DOHH2 (cell line): ENCODE measurements around the gene FAM174C.

Experiments
- H3F3A ChIP-seq: fragments of 200-600 bp; sonication (generic), shearing (Covaris generic); 2 replicates; pipeline ENCODE4 v1.6.0; 2016; ENCODE audit warnings: antibody characterized with exemption, mild to moderate bottlenecking; ENCODE audit not compliant: control insufficient read depth, insufficient read depth
- H3K27ac ChIP-seq: fragments of 200-600 bp; sonication (generic); 2 replicates; pipeline ENCODE4 v1.5.1; 2014; ENCODE audit warnings: low read depth, mild to moderate bottlenecking, low read length, moderate library complexity
- H3K27me3 ChIP-seq: fragments of 200-600 bp; sonication (generic); 2 replicates; pipeline ENCODE4 v1.6.1; 2014; ENCODE audit warnings: mild to moderate bottlenecking, low read length, mixed read lengths; ENCODE audit not compliant: control insufficient read depth
- H3K36me3 ChIP-seq: fragments of 200-600 bp; sonication (generic); 2 replicates; pipeline ENCODE4 v1.6.1; 2014; ENCODE audit warnings: mild to moderate bottlenecking, low read length, moderate library complexity, mixed read lengths; ENCODE audit not compliant: control insufficient read depth
- H3K4me1 ChIP-seq: fragments of 200-600 bp; sonication (generic); 2 replicates; pipeline ENCODE4 v1.6.1; 2014; ENCODE audit warnings: mild to moderate bottlenecking, low read length, mixed read lengths; ENCODE audit not compliant: control insufficient read depth
- H3K4me2 ChIP-seq: fragments of 200-600 bp; sonication (generic); 2 replicates; pipeline ENCODE4 v1.6.0; 2014; ENCODE audit warnings: mild to moderate bottlenecking, low read length, moderate library complexity
- H3K4me3 ChIP-seq: fragments of 200-600 bp; sonication (generic); 2 replicates; pipeline ENCODE4 v1.5.1; 2014; ENCODE audit warnings: mild to moderate bottlenecking, low read length, mixed read lengths
- H3K79me2 ChIP-seq: fragments of 200-600 bp; sonication (generic); 2 replicates; pipeline ENCODE4 v1.6.1; 2014; ENCODE audit warnings: mild to moderate bottlenecking, low read length, mixed read lengths; ENCODE audit not compliant: control insufficient read depth
- H3K9me2 ChIP-seq: fragments of 200-600 bp; sonication (generic); replicated peaks from 2 replicates; pipeline ENCODE4 v1.6.1; 2014; ENCODE audit warnings: mild to moderate bottlenecking, low read length, mixed read lengths; ENCODE audit not compliant: control insufficient read depth
- H3K9me3 ChIP-seq: fragments of 200-600 bp; sonication (generic); 2 replicates; pipeline ENCODE4 v1.6.1; 2014; ENCODE audit warnings: antibody characterized with exemption, low read length, mixed read lengths; ENCODE audit not compliant: control insufficient read depth, insufficient read depth
- H4K20me1 ChIP-seq: fragments of 200-600 bp; sonication (generic); 2 replicates; pipeline ENCODE4 v1.6.0; 2014; ENCODE audit warnings: low read depth, mild to moderate bottlenecking, antibody characterized with exemption, low read length, moderate library complexity; ENCODE audit not compliant: control insufficient read depth, insufficient read depth
- EZH2phosphoT487 ChIP-seq: fragments of 200-600 bp; sonication (generic); IDR thresholded peaks from 2 replicates; pipeline ENCODE4 v1.6.1; 2017; ENCODE audit warnings: borderline replicate concordance, mild to moderate bottlenecking, antibody characterized with exemption, low read length, moderate library complexity, mixed read lengths
- TF ChIP-seq, protein P1 (sequence below): fragments of 200-600 bp; sonication (generic); IDR thresholded peaks from one replicate; pipeline ENCODE4 v1.5.1; 2014; ENCODE audit warnings: antibody characterized with exemption, mild to moderate bottlenecking, low read depth, low read length; ENCODE audit not compliant: poor library complexity, severe bottlenecking

FAM174C gene

DNA sequence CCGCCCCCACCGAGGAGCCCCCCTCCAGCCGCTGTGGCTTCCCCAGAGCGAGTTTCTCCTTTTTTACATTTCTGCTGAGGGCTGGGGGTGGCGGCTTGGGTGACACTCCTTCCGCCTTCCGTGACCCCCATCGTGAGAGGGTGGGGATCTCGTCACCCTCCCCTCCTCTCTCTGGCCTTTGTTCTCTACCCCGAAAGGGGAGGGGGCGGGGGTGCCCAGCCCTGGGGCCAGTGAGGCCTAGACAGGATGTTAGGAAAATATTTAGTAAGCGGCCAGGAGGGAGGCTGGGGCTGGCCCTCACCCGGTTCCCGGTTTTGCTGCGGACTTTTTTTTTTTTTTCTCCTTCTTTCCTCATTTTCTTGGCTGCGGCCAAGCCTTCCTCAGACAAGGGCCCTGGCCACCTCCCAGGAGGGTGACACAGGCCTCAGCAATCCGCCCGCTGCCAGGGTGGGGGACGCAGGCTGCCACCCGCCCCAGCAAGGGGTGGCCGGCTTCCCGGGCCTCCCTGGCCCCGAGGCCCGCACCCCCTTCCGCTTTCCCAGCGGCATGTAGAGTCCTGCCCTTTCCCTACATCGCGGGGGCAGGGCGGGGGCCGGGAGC, 23.0 kb upstream of the FAM174C start:
- Histone ChIP-seq H3K4me2 (peak overlapping the region; percentile 94), H3K9me3 (no peaks in the 10 kb centered on the region), H3F3A (peaks cover 20% of the 10 kb centered on the region), H3K9me2 (no peaks in the 10 kb centered on the region), H3K27ac (peak overlapping the region; percentile 94), H3K79me2 (peaks cover 64% of the 10 kb centered on the region), H3K4me3 (peak overlapping the region; percentile 96), H3K4me1 (peaks cover 65% of the 10 kb centered on the region), H3K36me3 (peaks cover 71% of the 10 kb centered on the region), H4K20me1 (peaks cover 11% of the 10 kb centered on the region; the same call in 1 of the 2 replicates), H3K27me3 (no peaks in the 10 kb centered on the region)
- TF ChIP-seq, protein P1, sequence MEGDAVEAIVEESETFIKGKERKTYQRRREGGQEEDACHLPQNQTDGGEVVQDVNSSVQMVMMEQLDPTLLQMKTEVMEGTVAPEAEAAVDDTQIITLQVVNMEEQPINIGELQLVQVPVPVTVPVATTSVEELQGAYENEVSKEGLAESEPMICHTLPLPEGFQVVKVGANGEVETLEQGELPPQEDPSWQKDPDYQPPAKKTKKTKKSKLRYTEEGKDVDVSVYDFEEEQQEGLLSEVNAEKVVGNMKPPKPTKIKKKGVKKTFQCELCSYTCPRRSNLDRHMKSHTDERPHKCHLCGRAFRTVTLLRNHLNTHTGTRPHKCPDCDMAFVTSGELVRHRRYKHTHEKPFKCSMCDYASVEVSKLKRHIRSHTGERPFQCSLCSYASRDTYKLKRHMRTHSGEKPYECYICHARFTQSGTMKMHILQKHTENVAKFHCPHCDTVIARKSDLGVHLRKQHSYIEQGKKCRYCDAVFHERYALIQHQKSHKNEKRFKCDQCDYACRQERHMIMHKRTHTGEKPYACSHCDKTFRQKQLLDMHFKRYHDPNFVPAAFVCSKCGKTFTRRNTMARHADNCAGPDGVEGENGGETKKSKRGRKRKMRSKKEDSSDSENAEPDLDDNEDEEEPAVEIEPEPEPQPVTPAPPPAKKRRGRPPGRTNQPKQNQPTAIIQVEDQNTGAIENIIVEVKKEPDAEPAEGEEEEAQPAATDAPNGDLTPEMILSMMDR, result no peak

DNA sequence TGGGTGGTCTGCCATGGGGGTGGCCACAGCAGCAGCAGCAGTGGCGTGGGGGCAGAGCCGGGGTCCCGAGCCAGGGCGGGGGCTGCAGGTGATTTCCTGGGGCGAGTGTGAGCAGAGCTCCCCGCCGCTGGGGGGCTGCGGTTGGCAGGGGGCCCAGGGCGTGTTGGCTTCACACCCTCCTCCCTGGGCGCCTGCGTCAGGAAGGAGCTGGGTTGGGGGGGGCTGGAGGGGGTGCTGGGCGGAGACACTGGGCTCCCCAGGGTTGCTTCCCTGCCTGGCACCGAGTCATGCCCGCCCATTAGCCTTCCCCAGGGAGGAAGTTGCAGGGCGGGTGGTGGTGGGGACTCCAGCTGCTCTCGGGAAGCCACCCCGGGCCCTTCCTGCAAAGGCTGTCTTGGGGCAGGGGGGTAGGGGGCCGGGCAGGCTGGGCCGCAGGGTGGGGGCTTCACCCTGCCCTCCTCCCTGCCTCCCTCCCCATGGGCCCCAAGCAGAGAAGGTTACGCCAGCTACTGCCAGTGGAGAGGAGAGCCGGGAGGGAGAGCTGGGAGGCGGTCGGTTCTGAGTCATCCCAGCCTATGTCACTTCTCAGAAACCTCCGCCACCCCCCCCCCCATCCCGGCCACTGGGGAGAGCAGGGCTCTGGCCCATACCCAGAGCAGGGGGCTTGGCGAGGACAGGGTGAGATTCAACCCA, 22.4 kb upstream of the FAM174C start:
- Histone ChIP-seq H3K27me3 (no peaks in the 10 kb centered on the region), H3K27ac (peak overlapping the region; percentile 94), H3K4me3 (peak overlapping the region; percentile 96), H3K9me2 (no peaks in the 10 kb centered on the region), H3K36me3 (peaks cover 74% of the 10 kb centered on the region), H3K9me3 (no peaks in the 10 kb centered on the region), H4K20me1 (peaks cover 11% of the 10 kb centered on the region; the same call in 1 of the 2 replicates), H3K4me1 (peaks cover 66% of the 10 kb centered on the region), H3F3A (peaks cover 25% of the 10 kb centered on the region), H3K4me2 (peak overlapping the region; percentile 94), H3K79me2 (peaks cover 67% of the 10 kb centered on the region)
- TF ChIP-seq, protein P1, result peak; percentile 34
- no peak for TF ChIP-seq EZH2phosphoT487

DNA sequence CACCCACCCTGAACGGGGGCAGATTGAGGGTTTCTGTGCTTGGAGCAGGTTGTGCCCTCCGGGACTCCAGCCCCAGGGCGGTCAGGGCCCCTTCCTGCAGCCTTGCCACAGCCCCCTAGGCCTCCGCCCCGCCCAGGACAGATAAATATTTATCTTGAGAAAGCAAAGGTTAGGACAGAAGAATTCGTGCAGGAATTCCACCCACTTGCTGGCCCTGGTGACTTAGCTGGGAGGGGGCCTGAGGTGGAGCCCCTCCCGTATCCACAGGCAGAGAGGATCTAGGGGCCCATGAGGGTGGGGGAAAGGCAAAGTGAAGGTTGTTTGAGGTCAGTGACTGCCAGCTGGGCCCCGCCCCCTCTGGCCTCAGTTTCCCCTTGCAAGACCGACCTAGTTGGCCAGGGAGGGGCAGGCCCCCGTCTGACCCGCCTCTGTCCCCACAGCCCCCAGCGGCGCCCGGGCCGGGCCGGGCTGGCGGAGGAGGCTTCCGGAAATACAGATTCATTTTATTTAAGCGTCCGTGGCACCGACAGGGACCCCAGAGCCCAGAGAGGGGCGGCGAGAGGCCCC, 21.7 kb upstream of the FAM174C start:
- Histone ChIP-seq H3K27ac (peak overlapping the region; percentile 94), H3K27me3 (no peaks in the 10 kb centered on the region), H3K4me3 (peak overlapping the region; percentile 96), H3K36me3 (peaks cover 78% of the 10 kb centered on the region), H3K79me2 (peaks cover 72% of the 10 kb centered on the region), H4K20me1 (peaks cover 11% of the 10 kb centered on the region; the same call in 1 of the 2 replicates), H3K4me2 (peak overlapping the region; percentile 94), H3K9me2 (no peaks in the 10 kb centered on the region), H3K9me3 (no peaks in the 10 kb centered on the region), H3F3A (peaks cover 30% of the 10 kb centered on the region), H3K4me1 (peaks cover 70% of the 10 kb centered on the region)
- TF ChIP-seq EZH2phosphoT487, result no peak
- TF ChIP-seq, protein P1, result no peak
